DMS 273 treated with DMSO at 0.1 percent for 48 hours (cell line): ENCODE measurements around the gene PTPRR.

Experiments used
- DNase-seq: peaks from one replicate; lab custom pipeline; 2025; lab: John Stamatoyannopoulos, UW

The PTPRR gene

DNA sequence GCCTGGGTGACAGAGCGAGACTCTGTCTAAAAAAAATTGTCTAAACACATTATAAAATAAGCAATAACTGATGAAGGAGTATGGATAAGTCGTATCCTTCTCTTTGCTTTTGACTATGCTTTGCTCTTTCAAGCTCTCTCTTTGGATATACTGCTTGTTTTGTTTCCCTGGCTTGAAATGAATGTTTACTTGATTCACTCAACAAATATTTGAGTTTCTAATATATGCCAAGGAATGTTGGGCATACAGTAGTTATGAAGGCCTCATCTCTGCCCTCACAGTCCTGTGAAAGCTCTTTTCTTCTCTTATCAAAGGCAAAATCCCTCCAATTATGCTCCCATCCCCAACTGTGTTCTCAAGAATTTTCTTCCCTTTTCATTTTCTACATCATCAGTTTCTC lies 123.5 kb downstream of the PTPRR start:
- DNase-seq, result no peak

DNA sequence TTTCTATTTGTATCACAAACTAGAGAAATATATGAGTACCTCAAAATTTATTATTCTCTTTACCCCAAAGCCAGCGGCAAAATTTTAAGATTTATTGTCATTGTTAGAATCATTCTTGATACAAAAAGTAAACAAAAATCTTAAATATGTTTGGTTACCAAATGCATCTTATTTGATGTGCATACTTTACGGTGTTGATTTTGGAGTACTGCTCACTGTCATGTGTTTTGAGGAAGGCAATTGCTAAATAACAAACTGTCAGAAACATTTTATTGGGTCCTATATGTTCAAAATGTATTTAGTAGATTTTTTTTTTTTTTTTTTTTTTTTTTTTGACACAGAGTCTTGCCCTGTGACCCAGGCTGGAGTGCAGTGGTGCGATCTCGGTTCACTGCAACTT lies 124.9 kb downstream of the PTPRR start:
- no peak for DNase-seq

DNA sequence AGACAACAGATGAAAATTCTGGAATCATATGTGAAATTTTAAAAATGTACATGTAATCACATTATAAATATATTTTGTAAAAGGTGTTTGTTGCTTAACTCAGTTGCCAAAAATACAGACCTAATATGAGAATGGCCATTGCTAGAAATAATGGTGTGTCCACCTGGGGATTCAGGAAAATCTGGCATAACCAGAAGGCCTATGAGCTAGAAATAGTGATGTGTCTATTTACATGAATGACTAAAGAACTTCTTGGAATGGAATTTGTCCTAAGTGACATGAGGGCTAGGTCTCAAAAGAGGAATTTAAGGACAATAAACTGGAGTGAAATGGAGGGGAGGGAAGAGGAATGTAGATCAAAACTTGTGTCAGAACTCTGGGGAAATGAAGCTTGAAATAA lies 126.4 kb downstream of the PTPRR start:
- DNase-seq, result no peak

DNA sequence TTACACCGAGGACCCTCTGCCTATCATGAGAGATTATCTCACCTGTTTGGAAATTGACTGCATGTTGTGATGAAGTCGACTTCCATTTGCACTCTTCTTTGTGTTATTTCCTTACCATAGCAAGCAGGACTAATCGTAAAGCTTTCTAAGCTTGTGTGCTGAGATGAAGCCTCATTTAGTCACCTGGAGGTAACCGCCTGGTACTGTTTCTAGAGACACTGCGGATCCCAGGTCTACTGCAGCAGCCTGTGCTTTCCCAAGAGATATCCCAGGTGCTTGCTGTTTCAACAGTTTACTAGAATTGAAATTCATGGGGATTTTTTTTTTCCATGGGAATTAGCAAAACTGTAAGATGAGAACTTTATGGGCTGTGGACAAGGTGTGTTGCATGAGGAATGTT lies 131.8 kb downstream of the PTPRR start:
- no peak for DNase-seq

DNA sequence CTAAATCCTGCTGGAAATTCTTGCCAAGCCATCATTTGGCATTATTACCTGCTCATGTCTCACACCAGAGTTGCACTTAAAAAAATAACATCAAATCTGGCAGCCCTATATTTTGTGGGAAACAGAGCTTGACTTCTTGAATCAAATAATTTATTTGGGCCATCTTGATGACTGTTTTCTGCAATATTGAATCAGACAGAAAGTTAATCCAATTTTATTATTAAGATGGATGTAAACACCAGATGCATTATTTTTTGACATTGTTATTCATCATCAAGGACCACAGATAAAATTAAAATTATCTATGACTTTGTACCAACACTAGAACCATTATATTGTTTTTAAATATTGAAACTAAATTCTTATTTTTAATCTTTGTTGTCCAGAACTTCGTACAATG lies 132.9 kb downstream of the PTPRR start:
- no peak for DNase-seq

DNA sequence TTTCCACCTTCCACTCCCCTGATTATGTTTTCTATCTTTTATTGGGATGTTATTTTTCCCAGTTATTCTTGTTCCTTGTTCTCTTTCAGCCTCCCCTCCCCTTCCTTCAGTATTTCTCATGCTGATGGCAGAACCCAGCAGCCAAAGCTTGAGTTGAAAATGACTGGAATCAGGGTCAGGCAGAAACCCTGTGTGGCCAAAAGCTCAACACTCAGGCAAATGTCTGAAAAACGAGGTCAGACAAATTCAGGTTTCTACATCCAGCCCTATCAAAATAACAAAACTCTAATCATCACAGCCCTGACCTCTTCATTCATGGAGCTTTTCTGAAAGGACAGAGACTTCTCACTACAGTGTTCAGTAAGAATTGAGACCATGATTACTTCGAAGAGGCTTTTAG lies 134.6 kb downstream of the PTPRR start:
- DNase-seq, result no peak

DNA sequence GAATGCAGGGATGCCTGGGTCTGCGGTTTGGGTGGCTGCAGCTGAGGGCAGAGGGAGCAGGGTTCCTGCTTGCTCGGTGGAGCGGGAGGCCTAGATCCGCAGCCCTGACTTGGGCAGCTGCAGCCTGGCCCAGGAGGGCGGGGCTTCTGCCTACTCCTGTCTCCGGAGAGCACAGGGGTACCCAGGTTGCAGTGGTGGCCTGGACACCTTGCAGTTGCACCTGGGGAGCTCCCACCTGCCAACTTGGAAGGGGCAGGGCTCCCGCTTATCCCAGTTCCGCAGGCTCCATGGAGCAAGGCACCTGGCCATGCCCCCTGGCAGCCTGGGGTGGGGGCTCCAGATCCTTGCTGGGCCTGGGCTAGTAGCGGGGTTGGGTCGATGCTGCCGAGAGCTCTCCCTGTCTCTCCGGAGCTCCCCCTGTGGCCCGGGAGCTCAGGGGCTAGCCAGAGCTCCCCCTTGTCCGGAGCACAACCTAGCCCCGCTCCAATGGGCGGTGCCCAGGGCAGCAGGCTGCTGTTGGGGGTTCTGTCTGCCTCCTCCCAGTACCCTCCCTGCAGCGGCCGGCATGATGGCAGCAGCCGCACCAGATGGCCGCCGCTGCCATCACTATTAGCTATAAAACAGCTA lies 136.4 kb downstream of the PTPRR start:
- DNase-seq, result no peak

DNA sequence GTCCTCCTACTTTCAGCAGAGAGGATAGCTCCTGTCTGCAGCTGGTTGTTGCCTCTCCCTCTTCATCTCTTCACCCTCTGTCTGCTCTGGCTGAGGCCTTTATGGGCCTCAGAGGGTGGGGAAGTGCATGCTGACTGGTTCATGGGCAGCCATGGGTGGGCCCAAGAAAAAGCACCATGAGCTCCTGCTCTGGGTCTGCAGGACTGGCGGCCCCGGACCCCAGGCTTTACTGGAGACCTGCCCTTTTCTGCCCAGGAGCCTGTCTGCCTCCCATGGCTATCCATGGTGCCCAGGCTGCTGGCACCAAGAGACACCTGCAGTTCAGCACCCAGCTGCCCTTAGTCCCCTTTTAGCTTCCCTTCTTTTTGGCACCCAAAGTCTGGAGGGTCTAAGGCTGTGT lies 137.1 kb downstream of the PTPRR start:
- DNase-seq, result no peak

DNA sequence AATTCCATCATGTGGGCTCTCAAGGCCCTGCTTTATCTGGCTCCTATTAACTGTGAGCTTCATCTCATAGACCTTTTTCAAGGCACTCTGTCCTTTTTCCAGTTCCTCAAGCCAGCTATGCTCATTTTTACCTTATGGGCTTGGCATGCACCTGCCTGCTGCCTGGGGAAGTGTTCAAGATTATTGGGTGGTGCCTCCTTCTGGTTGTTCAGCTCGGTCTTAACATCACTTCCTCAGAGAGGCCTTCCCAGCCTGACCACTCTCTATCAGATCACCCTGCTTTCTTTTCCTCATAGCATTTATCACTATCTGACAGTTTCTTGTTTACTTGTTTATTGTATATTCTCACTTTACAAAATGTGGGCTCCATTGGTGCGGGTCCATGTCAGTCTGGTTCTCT lies 141.3 kb downstream of the PTPRR start:
- no peak for DNase-seq

DNA sequence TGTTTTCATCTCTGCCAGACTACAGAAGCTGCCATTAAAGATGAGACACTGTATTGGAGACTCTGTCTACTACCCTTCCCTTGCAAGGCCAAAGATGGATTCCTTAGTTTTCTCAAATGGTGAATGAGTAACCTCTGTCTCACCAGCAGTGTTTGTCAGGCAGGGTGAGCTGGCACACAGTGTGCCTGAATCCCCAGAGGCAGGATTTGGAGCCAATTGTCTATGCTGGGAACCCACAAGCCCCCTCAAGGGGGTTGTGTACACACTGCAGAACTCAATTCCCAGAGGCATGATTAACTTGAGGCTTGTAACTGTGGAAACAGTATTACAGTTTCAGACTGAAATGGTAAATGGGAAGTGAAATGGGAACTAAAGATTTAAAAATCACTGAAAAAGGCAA lies 146.5 kb downstream of the PTPRR start:
- no peak for DNase-seq

DNA sequence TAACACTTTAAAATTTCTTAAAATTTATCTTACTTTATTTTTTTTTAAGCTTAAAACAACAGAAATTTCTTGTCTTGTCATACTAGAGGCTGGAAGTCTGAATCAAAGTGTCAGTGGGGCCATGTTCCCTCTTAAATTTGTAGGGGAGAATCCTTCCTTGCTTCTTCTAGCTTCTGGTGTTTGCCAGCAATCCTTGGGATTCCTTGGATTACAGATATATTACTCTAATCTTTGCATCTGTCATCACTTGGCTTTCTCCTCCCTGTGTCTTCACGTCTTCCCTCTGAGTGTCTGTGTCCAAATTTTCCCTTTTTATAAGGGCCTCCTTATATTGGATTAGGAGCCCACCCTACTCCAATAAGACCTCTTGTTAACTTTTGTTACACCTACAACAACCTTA lies 147.7 kb downstream of the PTPRR start:
- no peak for DNase-seq

DNA sequence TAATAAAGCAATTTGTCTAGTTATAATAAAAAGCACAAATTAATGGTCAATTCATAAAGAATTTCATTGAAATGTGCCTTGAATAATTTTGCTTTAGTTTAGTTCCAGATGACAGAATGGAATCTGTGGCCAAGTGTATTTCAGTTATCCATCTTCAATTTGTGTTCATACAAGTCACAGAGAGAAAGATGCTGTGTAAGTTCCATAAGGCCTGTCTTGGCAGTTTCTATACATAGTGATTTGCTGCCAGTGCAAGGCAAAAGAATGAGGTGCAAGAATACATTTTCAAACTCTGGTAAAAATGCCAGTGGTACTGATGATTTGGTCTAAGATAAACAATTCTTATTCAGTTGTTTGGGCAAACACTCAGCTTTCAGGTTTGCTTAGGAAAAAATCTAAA lies 149.0 kb downstream of the PTPRR start:
- DNase-seq, result no peak

DNA sequence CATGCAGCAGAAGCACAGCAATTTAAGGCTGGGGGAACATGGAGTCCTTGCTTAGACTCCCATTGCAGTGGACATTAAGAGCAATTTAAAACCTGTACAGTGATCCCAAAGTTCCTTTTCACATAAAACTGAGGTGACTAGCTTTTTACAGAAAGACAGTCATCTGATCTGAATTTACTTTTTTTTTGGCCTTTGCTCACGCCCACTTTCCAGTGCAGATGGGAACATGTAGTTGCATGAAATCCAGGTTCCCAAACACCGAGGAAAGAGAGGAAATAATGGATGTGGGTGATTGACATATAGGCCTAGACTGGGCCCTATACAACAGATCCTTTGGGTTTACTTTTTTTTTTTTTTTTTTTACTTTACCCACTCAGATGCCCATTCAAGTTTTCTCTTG lies 156.9 kb downstream of the PTPRR start:
- no peak for DNase-seq

DNA sequence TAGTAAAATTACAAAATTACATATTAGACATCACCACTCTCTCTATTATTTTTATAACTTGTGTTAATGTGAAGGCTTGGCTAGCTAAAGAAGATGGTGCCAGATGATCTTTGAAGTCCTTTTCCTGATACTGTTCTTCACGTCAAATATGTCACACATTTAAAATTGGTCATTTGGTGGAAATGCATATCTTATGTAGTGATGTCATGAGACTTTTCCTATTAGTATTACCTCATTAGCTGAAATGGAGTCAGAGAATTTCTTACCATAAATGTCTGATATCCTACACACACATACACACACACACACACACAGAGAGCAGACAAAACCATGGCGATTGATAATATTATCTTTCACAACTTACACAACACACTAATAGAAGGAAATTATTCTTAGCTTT lies 158.5 kb downstream of the PTPRR start:
- DNase-seq, result no peak

DNA sequence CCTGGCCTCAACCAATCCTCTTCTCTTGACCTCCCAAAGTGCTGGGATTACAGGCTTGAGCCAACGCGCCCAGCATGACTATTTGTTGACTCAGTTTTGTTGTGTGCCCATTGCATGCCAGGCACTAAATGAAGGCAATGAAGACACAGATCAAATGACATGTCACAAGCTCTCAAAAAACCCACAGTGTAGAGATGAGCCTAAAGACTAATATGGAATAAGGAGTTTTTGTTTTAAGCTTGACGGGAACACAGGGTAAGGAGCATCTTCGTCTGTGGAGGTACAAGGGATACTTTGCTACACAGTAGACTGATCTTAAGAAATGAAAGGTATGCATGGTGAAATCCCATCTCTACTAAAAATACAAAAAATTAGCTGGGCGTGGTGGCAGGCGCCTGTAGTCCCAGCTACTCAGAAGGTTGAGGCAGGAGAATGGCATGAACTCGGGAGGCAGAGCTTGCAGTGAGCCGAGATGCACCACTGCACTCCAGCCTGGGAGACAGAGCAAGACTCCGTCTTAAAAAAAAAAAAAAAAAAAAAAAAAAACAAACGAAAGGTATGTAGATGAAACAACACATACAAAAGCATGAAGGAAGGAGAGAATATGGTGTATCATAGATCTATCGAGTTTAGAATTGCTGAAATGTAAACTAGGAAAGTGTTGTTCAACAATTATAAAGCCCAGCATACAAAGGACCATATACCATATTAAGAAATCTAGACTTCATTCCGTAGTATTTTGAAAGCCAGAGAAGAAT lies 161.2 kb downstream of the PTPRR start:
- DNase-seq, result no peak

DNA sequence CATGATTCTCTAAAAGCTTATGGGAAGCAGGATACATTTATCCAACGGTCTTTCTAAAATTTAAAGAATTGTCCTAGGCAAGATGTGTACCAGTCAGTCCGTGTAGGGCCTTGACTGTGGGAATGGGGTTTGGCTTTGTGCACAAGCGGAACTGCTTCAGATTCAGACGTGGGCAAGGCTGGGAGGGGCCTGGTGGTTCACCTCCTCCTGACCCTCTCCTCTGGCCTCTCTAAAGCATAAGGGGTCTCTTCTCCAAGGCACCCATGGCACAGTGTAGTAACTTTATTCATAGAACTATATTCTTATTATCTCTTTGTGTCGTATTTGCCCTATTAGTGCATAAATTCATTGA lies 162.1 kb downstream of the PTPRR start:
- no peak for DNase-seq

DNA sequence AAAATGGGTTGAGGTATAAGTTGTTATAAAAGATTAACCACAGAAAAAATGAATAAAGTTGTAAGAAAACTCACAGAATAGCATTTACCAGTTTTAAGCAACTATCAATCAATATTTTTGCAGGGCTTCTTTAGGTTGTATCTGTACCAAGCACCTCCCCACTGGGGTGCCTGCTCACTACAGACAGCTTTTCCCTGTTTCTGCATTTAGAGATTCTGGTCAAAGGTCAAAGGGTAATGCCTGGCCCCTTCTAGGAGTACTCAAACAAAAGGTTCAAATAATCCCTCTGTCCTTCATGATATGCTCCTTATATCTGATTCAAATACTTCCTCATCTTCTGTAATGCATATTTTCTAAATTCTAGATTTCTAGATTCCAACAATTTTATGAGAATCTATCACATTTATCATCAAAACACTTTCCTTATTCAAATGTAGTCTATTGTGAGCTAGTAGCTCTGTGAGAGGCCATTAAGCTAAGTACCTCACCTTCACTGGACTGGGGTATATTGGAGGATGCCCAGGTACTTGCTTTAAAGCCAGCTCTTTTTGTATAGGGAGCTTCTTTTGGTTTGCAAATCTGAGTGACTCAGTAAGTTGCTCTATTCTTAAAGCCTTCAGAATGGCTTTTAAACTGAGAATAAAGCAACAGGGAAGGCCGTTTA lies 162.6 kb downstream of the PTPRR start:
- DNase-seq, result no peak

DNA sequence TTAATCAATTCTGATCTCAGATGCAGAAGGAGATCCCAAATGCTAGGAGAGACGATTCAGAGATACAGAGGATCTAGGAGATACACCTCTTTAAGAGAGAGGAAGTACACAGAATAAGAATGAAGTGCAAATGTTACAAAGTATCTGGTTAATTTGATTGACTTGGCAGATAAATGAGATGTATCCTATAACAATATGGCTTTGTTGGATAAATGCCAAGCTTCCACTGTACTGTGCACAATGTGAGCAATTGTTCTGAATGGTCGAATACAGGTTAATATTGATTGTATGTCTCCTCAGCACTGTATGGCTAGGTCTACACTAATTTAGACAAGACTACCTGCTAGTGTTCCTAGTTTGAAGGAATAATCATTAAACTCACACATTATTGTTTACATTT lies 163.7 kb downstream of the PTPRR start:
- no peak for DNase-seq

DNA sequence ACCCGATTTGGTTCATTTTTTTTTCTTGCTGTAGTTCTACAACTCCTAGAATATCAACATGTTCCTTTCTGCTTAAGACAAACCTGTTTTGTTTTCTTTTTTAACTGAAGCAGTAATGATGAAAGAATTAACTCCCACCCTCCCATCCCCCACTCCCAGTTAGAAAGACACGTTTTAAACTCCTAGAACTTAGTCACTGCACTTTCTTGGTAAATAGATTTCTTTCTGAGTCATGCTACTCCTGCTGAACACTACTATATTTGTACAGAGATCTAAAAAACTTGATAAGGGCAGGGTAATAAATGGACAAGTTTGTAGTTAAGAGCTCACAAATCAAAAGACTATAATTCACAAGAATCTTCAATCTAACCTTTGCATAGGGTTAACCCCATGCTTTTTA lies 164.4 kb downstream of the PTPRR start:
- DNase-seq, result no peak

DNA sequence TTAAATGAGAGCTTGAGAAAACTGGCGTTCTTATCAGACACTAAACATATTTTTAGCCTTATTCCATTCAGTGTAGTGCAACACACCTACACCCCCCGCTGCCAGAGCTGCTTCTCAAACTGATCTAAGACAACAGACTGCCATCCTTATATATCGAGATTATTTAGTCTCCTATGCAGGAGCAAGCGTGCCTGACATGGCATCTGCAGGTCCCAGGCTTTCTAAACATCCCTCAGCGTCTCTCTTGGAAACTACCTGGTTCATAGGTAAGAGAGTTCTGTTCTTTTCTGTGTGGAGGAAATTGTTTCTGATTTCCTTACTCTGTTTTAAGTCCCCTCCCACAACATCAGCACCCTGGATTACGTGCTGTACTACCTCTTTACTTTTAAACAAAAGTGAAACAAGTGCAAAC lies 166.2 kb downstream of the PTPRR start:
- no peak for DNase-seq

DNA sequence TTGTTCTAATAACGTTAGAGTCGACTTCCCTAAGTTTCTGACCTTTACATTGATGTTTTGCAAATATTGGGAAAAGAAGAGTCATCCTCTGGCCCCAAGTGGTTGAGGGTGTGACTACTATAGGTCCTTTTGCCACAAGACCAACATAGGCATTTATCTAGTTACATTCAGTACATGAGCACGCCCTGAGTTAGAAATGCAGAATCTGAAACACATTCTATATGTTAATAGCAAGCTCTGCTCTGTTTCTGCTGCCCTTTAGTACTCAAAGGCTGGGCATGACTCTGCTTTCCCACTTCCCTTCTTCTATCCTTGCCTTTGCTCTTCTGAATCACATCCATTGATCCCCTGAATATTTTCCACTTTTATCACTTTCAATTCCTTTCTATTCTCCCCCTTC lies 168.2 kb downstream of the PTPRR start:
- DNase-seq, result no peak

DNA sequence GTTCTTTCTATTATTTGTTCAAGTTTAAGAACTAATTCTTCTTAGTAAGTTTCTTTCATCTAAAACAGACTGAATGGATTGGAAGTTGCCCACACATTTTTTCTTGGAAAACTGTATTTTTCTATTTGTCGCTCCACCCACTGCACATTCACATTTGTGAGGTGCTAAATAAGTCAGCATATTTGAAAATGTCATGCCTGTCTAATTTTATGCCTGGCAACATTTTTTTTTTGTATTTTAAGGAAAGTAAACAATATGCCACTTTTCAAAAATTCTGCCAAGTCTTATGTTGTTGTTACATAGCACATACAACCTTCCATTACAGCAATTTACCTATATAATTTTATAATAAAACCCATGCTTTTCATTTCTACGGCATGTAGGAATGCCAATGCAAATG lies 170.6 kb downstream of the PTPRR start:
- DNase-seq, result no peak

DNA sequence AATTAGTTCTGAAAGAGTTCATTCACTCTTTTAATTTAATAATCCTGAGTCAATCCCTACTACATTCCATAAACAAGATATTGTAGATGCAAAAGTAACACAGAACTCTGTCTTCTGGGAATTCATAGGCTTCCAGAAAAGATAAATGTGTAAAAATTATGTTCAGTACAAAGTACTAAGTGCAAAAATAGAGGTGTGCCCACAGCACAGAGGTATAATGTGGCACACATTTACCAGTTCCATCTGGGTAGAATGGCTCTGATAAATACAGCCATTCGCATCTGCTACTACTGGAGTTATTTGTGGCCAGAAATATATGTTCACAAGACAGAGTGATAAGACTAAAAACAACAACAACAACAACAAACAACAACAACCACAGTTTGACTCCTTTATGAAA lies 171.7 kb downstream of the PTPRR start:
- DNase-seq, result no peak
